SHP77 (cell line): Measurements from ENCODE around the gene SLC13A4.
A peak's percentile ranks its signal among the peaks of the same experiment; 100 is the strongest.
"Not testable (repeated sequence)": the region's sequence is repeated elsewhere in the genome, so short reads cannot be mapped to it uniquely, and the experiment has no call there.

Source experiments
- DNase-seq, 2 experiments: peaks; one replicate each; lab custom pipeline; 2025; lab: John Stamatoyannopoulos, UW

The SLC13A4 gene

GRCh38 chr7:135728136-135728669 lies at the start of gene SLC13A4:
SLC13A4 (minus strand) TSS chr7:135728186; CDS start chr7:135727496, 690 bp downstream.
- DNase-seq: no peak

GRCh38 chr7:135775915-135776314 lies 47.9 kb upstream of the SLC13A4 start:
- not testable (repeated sequence) for DNase-seq

GRCh38 chr7:135775230-135775629 lies 47.2 kb upstream of the SLC13A4 start:
- DNase-seq: no peak

GRCh38 chr7:135774284-135774683 lies 46.3 kb upstream of the SLC13A4 start:
- DNase-seq: peak in 1 of 2 experiments; percentile 68

GRCh38 chr7:135773464-135773863 lies 45.5 kb upstream of the SLC13A4 start:
- peak; percentile 88 to 89 for DNase-seq

- peak; percentile 45 to 57 for DNase-seq
Measured at GRCh38 chr7:135772639-135773222, 44.7 kb upstream of the SLC13A4 start.

- peak in 1 of 2 experiments; percentile 11 for DNase-seq
Measured at GRCh38 chr7:135771961-135772638, 44.1 kb upstream of the SLC13A4 start.

- DNase-seq: no peak
Measured at GRCh38 chr7:135771051-135771450, 43.1 kb upstream of the SLC13A4 start.

GRCh38 chr7:135770139-135770710 lies 42.2 kb upstream of the SLC13A4 start:
- no peak for DNase-seq

- DNase-seq: no peak
Measured at GRCh38 chr7:135769005-135769802, 41.2 kb upstream of the SLC13A4 start.

GRCh38 chr7:135768467-135768866 lies 40.5 kb upstream of the SLC13A4 start:
- no peak for DNase-seq

GRCh38 chr7:135768064-135768463 lies 40.1 kb upstream of the SLC13A4 start:
- DNase-seq: no peak

- no peak for DNase-seq
Measured at GRCh38 chr7:135763261-135763660, 35.3 kb upstream of the SLC13A4 start.

- no peak for DNase-seq
Measured at GRCh38 chr7:135761751-135762488, 33.9 kb upstream of the SLC13A4 start.

- no peak for DNase-seq
Measured at GRCh38 chr7:135759532-135759931, 31.5 kb upstream of the SLC13A4 start.

- DNase-seq: no peak
Measured at GRCh38 chr7:135758531-135758932, 30.5 kb upstream of the SLC13A4 start.

- no peak for DNase-seq
Measured at GRCh38 chr7:135757719-135758411, 29.9 kb upstream of the SLC13A4 start.

GRCh38 chr7:135756191-135756590 lies 28.2 kb upstream of the SLC13A4 start:
- DNase-seq: no peak

GRCh38 chr7:135755351-135755753 lies 27.4 kb upstream of the SLC13A4 start:
- DNase-seq: peak; percentile 92 to 93

GRCh38 chr7:135753616-135754413 lies 25.8 kb upstream of the SLC13A4 start:
- DNase-seq: no peak
